ENCODE measurements around the gene CSNK2B. TPM values are rescaled to one million over a fixed set of nuclear protein-coding genes. Genes with fewer than 3 reads are reported as not detected.

The CSNK2B gene
- total RNA-seq, 4 donors from 2014 or later, result 181 to 264 (median 206) TPM

GRCh38 chr6:31652925-31653724, 12.8 kb upstream of the CSNK2B start:
- WGBS, 2 donors, result 7 to 8% methylated on average over 35 to 37 of the region's 37 CpGs
- peaks cover 24 to 25% of the 10 kb centered on the region in 2 donors for H3K4me1 ChIP-seq
- no peaks in the 10 kb centered on the region for H3K27me3 ChIP-seq
- peak; percentile 89 to 91 for DNase-seq
- intact Hi-C loops (cut with DNase I), result no loop called here
- H3K9me3 ChIP-seq, result no peaks in the 10 kb centered on the region
- peaks cover 12 to 15% of the 10 kb centered on the region in 2 donors for H3K36me3 ChIP-seq
- TF ChIP-seq CTCF (IDR thresholded peaks at IDR 0.05), result no peak
- TF ChIP-seq POLR2A (IDR thresholded peaks at IDR 0.05), result peak in 1 of 2 donors; percentile 84
- peak overlapping the region; percentile 97 to 99 (median 99) for H3K27ac ChIP-seq
- H3K4me3 ChIP-seq (replicated peaks in 1 of 3), result peak overlapping the region; percentile 58 to 93 (median 63)

- WGBS, 2 donors, result 90 to 94% methylated on average over 8 of the region's 8 CpGs
- peaks cover 40% of the 10 kb centered on the region in 2 donors for H3K4me1 ChIP-seq
- no peak for TF ChIP-seq POLR2A (IDR thresholded peaks at IDR 0.05)
- no peak for TF ChIP-seq CTCF (IDR thresholded peaks at IDR 0.05)
Measured at GRCh38 chr6:31654574-31655348, 11.1 kb upstream of the CSNK2B start.

DNA sequence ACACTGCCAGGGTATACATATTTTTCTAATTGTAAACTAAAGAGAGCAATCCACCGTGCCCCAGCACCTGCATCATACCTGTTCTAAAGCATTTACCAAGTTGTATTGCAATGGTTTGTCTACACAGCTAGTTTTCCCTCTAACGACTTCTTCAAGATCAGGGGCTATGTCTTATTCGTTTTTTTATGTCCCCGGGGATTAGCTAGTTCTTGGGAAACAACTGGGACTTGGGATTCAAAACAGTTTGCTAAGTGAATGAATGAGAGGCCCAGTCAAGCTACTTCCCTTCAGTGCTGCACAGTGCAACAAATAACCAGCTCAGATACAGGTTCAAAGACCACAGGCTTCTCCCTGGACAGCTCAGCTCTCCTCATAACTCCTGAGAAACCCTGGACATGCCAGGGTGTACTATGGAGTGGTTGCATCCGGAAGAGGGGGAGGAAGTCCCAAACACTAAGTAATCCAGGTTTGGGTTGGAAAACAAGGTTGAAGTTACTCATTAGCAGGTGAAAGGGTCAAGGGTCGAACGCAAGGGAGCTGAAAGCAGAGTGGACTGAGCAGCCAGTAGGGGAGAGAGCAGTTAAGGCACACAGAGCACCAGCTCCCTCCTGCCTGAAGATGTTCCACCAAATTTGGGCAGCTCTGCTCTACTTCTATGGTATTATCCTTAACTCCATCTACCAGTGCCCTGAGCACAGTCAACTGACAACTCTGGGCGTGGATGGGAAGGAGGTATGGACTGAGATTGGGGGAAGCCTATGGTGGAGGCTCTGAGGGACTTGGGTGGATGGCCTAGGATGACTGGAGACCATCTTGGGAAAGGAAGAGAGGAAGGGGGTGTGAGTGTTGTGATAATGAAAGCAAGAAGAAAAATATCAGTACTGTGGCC, 10.3 kb upstream of the CSNK2B start, which contains the start of gene APOM:
Gene APOM (plus strand): TSS at position 546 of the 889 bp plus-strand sequence. CDS start 73 bp downstream, at position 619.
- H3K27ac ChIP-seq, result no peak within 1 kb of the TSS
- intact Hi-C loops (cut with DNase I), result no loop called here
- H3K9me3 ChIP-seq, result no peaks in the 10 kb centered on the region
- H3K4me3 ChIP-seq (replicated peaks in 1 of 3), result no peak within 1 kb of the TSS
- 80 to 82% methylated on average over 8 of the region's 8 CpGs for WGBS, 2 donors
- no peaks in the 10 kb centered on the region for H3K36me3 ChIP-seq
- H3K27me3 ChIP-seq, result no peaks in the 10 kb centered on the region
- no peak for TF ChIP-seq POLR2A (IDR thresholded peaks at IDR 0.05)
- TF ChIP-seq CTCF (IDR thresholded peaks at IDR 0.05), result no peak
- H3K4me1 ChIP-seq, result peaks cover 40% of the 10 kb centered on the region in 2 donors
- no peak for DNase-seq

More at GRCh38 chr6:31654574-31655348, 11.1 kb upstream of the CSNK2B start:
- no peaks in the 10 kb centered on the region for H3K9me3 ChIP-seq
- DNase-seq, result no peak
- H3K4me3 ChIP-seq (replicated peaks in 1 of 3), result no peak overlapping the region
- intact Hi-C loops (cut with DNase I), result no loop called here
- no peaks in the 10 kb centered on the region for H3K27me3 ChIP-seq
- no peaks in the 10 kb centered on the region for H3K36me3 ChIP-seq
- no peak overlapping the region for H3K27ac ChIP-seq

- WGBS, 2 donors, result 81% methylated on average over 6 of the region's 6 CpGs
- Histone ChIP-seq H3K4me1 (peaks cover 33 to 37% of the 10 kb centered on the region in 2 donors), H3K4me3 (replicated peaks in 1 of 3) (no peak overlapping the region), H3K27me3 (no peaks in the 10 kb centered on the region), H3K9me3 (no peaks in the 10 kb centered on the region), H3K36me3 (peaks cover 0 to 6% of the 10 kb centered on the region in 2 donors), H3K27ac (no peak overlapping the region)
- no peak for DNase-seq
- intact Hi-C loops (cut with DNase I), result no loop called here
- no peak for TF ChIP-seq POLR2A (IDR thresholded peaks at IDR 0.05)
- TF ChIP-seq CTCF (IDR thresholded peaks at IDR 0.05), result no peak
Measured at GRCh38 chr6:31657406-31658157, 8.3 kb upstream of the CSNK2B start.

Measured in thyroid gland (tissue), 4 donors.